HG02642 (cell line): ENCODE measurements around the gene CFAP74.

Experiments
- ATAC-seq: cut with Tn5 transposase; IDR thresholded peaks from one replicate; pipeline ENCODE4 v1.9.1; 2021; ENCODE audit warnings: mild to moderate bottlenecking; ENCODE audit not compliant: unreplicated experiment, poor library complexity

CFAP74 gene

GRCh38 chr1:2022063-2022770 lies 18.6 kb upstream of the CFAP74 start:
- no peak for ATAC-seq

- ATAC-seq = no peak
Measured at GRCh38 chr1:2021550-2021949, 18.0 kb upstream of the CFAP74 start.

GRCh38 chr1:2020310-2020655 lies 16.7 kb upstream of the CFAP74 start:
- ATAC-seq = no peak

GRCh38 chr1:2019571-2020309 lies 16.2 kb upstream of the CFAP74 start:
- ATAC-seq = no peak

GRCh38 chr1:2019172-2019543 lies 15.6 kb upstream of the CFAP74 start, which contains the start of gene GABRD:
Gene GABRD, plus strand, starts transcription at chr1:2019345. Its CDS starts 79 bp downstream, at chr1:2019424.
- no peak for ATAC-seq

- ATAC-seq = no peak
Measured at GRCh38 chr1:2018217-2019171, 14.9 kb upstream of the CFAP74 start.

GRCh38 chr1:2016123-2016522 lies 12.5 kb upstream of the CFAP74 start:
- no peak for ATAC-seq

GRCh38 chr1:2014741-2015735 lies 11.5 kb upstream of the CFAP74 start:
- ATAC-seq = no peak

GRCh38 chr1:2014181-2014580 lies 10.6 kb upstream of the CFAP74 start:
- no peak for ATAC-seq

- no peak for ATAC-seq
Measured at GRCh38 chr1:2009101-2010053, 5.8 kb upstream of the CFAP74 start.

- ATAC-seq = no peak
Measured at GRCh38 chr1:2004856-2005255, 1.3 kb upstream of the CFAP74 start.

- ATAC-seq = no peak
Measured at GRCh38 chr1:2001773-2002411, 1.7 kb downstream of the CFAP74 start.

GRCh38 chr1:2000850-2001249 lies 2.7 kb downstream of the CFAP74 start:
- no peak for ATAC-seq

- no peak for ATAC-seq
Measured at GRCh38 chr1:2000432-2000831, 3.2 kb downstream of the CFAP74 start.

- no peak for ATAC-seq
Measured at GRCh38 chr1:1997576-1997975, 6.0 kb downstream of the CFAP74 start.

GRCh38 chr1:1996207-1996651 lies 7.4 kb downstream of the CFAP74 start:
- no peak for ATAC-seq

GRCh38 chr1:1994536-1994935 lies 9.1 kb downstream of the CFAP74 start:
- no peak for ATAC-seq

GRCh38 chr1:1990222-1990621 lies 13.4 kb downstream of the CFAP74 start:
- no peak for ATAC-seq
